ENCODE measurements around the gene ZSCAN10.
"Not testable (repeated sequence)": the region's sequence is repeated elsewhere in the genome, so short reads cannot be mapped to it uniquely, and the experiment has no call there.

Gene ZSCAN10

DNA sequence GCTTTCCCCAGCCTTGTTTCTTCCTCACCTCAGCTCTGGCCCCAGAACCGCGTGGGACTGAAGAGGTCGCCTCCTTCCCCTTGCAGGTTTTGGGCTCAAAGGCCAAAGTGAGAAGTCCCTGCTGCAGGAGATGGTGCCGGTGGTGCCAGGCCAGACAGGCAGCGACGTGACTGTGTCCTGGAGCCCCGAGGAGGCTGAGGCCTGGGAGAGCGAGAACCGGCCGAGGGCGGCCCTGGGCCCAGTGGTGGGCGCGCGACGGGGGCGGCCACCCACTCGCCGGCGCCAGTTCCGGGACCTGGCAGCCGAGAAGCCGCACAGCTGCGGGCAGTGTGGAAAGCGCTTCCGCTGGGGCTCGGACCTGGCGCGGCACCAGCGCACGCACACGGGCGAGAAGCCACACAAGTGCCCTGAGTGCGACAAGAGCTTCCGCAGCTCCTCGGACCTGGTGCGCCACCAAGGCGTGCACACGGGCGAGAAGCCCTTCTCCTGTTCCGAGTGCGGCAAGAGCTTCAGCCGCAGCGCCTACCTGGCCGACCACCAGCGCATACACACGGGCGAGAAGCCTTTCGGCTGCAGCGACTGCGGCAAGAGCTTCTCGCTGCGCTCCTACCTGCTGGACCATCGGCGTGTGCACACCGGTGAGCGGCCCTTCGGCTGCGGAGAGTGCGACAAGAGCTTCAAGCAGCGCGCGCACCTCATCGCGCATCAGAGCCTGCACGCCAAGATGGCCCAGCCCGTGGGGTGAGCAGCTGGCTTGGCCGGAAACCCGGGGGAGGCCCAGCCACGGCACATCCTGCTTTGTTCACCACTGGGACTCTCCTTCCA is 41.7 kb upstream of the ZSCAN10 start:
- TF ChIP-seq, protein P1, sequence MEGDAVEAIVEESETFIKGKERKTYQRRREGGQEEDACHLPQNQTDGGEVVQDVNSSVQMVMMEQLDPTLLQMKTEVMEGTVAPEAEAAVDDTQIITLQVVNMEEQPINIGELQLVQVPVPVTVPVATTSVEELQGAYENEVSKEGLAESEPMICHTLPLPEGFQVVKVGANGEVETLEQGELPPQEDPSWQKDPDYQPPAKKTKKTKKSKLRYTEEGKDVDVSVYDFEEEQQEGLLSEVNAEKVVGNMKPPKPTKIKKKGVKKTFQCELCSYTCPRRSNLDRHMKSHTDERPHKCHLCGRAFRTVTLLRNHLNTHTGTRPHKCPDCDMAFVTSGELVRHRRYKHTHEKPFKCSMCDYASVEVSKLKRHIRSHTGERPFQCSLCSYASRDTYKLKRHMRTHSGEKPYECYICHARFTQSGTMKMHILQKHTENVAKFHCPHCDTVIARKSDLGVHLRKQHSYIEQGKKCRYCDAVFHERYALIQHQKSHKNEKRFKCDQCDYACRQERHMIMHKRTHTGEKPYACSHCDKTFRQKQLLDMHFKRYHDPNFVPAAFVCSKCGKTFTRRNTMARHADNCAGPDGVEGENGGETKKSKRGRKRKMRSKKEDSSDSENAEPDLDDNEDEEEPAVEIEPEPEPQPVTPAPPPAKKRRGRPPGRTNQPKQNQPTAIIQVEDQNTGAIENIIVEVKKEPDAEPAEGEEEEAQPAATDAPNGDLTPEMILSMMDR (IDR thresholded peaks at IDR 0.05): no peak
- H3K4me3 ChIP-seq (ENCODE audit: low read depth, low read length): no peak overlapping the region
- H3K9ac ChIP-seq: no peak overlapping the region
- no peaks in the 10 kb centered on the region for H3K79me2 ChIP-seq
- H3K9me3 ChIP-seq (ENCODE audit: control insufficient read depth, low read length): no peaks in the 10 kb centered on the region
- peaks cover 25% of the 10 kb centered on the region for H3K4me1 ChIP-seq
- no peaks in the 10 kb centered on the region for H3K36me3 ChIP-seq (ENCODE audit: control insufficient read depth, insufficient read depth, low read length)
- no peak overlapping the region for H2AFZ ChIP-seq
- H3K27ac ChIP-seq: no peak overlapping the region
- no peaks in the 10 kb centered on the region for H3K27me3 ChIP-seq (ENCODE audit: control insufficient read depth, insufficient read depth, low read length)
- H3K4me2 ChIP-seq (ENCODE audit: low read length): no peak overlapping the region

DNA sequence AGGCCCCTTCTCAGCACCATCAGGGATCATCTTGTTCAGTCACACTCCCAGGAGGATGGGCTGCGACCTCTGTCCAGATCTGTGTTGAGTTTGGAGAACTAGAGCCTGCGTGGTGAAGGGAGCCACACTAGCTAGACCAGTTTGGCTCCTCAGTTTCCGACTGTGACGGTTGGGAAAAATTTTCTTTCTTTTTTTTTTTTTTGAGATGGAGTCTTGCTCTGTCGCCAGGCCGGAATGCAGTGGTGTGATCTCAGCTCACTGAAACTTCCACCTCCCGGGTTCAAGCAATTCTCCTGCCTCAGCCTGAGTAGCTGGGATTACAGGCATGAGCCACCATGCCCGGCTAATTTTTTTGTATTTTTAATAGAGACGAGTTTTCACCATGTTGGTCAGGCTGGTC is 40.5 kb upstream of the ZSCAN10 start:
- not testable (repeated sequence) for H3K4me2 ChIP-seq (ENCODE audit: low read length); H2AFZ ChIP-seq; H3K36me3 ChIP-seq (ENCODE audit: control insufficient read depth, insufficient read depth, low read length); H3K27me3 ChIP-seq (ENCODE audit: control insufficient read depth, insufficient read depth, low read length); H3K79me2 ChIP-seq; H3K9me3 ChIP-seq (ENCODE audit: control insufficient read depth, low read length); H3K9ac ChIP-seq; H3K27ac ChIP-seq; H3K4me3 ChIP-seq (ENCODE audit: low read depth, low read length)
- H3K4me1 ChIP-seq: peaks cover 20% of the 10 kb centered on the region

DNA sequence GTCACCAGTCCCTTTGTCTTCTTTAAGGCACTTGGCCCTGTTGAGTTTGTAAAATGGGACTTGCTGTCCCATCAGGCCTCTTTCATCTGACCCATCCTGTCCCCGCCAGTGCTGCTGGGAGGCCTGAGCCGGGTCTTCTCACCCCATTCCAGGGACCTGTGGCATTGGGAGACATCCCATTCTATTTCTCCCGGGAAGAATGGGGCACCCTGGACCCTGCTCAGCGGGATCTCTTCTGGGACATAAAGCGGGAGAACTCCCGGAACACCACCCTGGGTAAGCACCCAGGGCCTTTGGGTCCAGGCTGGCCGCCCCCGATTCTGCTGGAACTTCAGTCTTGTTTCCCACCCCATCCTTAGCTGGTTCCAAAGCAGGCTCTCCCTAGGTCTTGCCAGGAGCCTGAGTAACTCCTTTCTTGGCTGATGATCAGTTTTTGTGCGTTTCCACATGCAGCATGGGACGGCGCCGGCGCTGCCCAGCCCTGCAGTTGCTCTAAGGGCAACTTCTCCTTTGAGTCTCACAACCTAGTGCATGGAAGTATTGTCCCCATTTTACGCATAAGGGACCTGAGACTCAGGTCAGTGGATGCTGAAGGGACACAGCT is 39.8 kb upstream of the ZSCAN10 start:
- Histone ChIP-seq H3K79me2 (peaks cover 4% of the 10 kb centered on the region), H3K4me1 (peaks cover 15% of the 10 kb centered on the region), H3K36me3 (ENCODE audit: control insufficient read depth, insufficient read depth, low read length) (no peaks in the 10 kb centered on the region)

DNA sequence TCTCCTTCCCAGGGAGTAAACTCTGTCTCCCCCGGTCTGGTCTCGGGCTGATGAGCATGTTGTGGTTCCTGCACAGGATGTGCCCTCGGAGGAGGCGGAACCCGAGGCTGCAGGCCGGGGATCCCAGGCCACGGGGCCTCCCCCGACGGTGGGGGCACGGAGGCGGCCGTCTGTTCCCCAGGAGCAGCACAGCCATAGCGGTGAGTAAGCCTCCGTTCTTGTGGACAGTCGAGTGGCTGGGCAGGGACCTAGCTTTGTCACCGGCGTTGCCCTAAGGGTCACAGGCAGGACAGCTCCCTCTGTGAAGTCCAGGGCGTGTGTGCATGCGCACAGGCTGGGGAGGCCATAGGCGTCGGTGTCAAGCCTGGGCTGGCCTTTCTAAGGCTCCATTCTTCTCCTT is 39.2 kb upstream of the ZSCAN10 start:
- Histone ChIP-seq H3K27ac (no peak overlapping the region), H3K4me2 (ENCODE audit: low read length) (no peak overlapping the region), H2AFZ (no peak overlapping the region), H3K9ac (no peak overlapping the region), H3K79me2 (peaks cover 7% of the 10 kb centered on the region), H3K27me3 (ENCODE audit: control insufficient read depth, insufficient read depth, low read length) (no peaks in the 10 kb centered on the region), H3K4me1 (peaks cover 9% of the 10 kb centered on the region), H3K9me3 (ENCODE audit: control insufficient read depth, low read length) (no peaks in the 10 kb centered on the region), H3K4me3 (ENCODE audit: low read depth, low read length) (no peak overlapping the region), H3K36me3 (ENCODE audit: control insufficient read depth, insufficient read depth, low read length) (no peaks in the 10 kb centered on the region)
- TF ChIP-seq, protein P1 (IDR thresholded peaks at IDR 0.05): no peak

More for the DNA sequence above, 39.8 kb upstream of the ZSCAN10 start:
- Histone ChIP-seq H3K4me3 (ENCODE audit: low read depth, low read length) (no peak overlapping the region), H3K9me3 (ENCODE audit: control insufficient read depth, low read length) (no peaks in the 10 kb centered on the region), H3K27ac (no peak overlapping the region), H3K4me2 (ENCODE audit: low read length) (no peak overlapping the region), H3K27me3 (ENCODE audit: control insufficient read depth, insufficient read depth, low read length) (no peaks in the 10 kb centered on the region), H2AFZ (no peak overlapping the region), H3K9ac (no peak overlapping the region)
- TF ChIP-seq, protein P1 (IDR thresholded peaks at IDR 0.05): no peak

DNA sequence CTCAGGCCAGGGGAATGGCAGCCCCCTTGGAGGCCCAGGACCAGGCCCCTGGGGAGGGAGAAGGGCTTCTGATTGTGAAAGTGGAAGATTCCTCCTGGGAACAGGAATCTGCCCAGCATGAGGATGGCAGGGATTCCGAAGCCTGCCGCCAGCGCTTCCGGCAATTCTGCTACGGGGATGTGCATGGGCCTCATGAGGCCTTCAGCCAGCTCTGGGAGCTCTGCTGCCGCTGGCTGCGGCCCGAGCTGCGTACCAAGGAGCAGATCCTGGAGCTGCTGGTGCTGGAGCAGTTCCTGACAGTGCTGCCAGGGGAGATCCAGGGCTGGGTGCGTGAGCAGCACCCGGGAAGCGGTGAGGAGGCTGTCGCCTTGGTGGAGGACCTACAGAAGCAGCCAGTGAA is 38.2 kb upstream of the ZSCAN10 start:
- Histone ChIP-seq H3K4me2 (ENCODE audit: low read length) (no peak overlapping the region), H3K9me3 (ENCODE audit: control insufficient read depth, low read length) (no peaks in the 10 kb centered on the region), H3K27me3 (ENCODE audit: control insufficient read depth, insufficient read depth, low read length) (no peaks in the 10 kb centered on the region), H3K36me3 (ENCODE audit: control insufficient read depth, insufficient read depth, low read length) (no peaks in the 10 kb centered on the region), H3K4me1 (no peaks in the 10 kb centered on the region), H3K4me3 (ENCODE audit: low read depth, low read length) (no peak overlapping the region), H2AFZ (no peak overlapping the region), H3K27ac (no peak overlapping the region), H3K9ac (no peak overlapping the region), H3K79me2 (peaks cover 15% of the 10 kb centered on the region)
- TF ChIP-seq, protein P1 (IDR thresholded peaks at IDR 0.05): no peak

Data from parathyroid adenoma (tissue), 2 donors.